Stimulated activated CD8-positive, alpha-beta memory T cell treated with anti-CD3 and anti-CD28 coated beads, Interleukin-4, amount 100 ng/mL, for 1 hour (primary cell): ENCODE measurements around the gene TASP1.
"Not testable (repeated sequence)": the region's sequence is repeated elsewhere in the genome, so short reads cannot be mapped to it uniquely, and the experiment has no call there.

Source experiments
- DNase-seq, 2 donors: peaks; one replicate each; pipeline ENCODE4 v3.0.0-alpha.2; 2020; ENCODE audit warnings: low read depth in 2 of 2, low spot score in 1 of 2

TASP1 gene

GRCh38 chr20:13403453-13403852, 235.3 kb downstream of the TASP1 start:
- DNase-seq, result no peak

DNA sequence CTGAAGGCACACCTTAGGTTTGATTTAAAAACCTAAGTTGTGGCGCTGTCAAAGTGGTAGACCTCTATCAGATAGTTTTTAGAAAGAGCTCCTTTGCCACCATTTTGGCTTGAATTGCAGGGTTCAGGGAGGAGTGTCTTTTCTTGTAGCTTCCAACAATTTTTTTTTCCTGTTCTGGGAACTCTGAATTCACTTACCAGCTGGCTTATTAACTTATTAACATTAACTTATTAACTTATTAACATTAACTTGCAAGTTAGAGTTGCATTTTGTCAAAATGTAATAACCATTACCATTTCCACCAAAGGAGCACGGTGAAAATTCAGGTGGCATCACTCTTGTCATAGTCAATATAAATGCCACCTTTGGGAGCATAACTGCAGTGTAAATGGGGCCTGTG, 235.7 kb downstream of the TASP1 start:
- DNase-seq, result no peak

DNA sequence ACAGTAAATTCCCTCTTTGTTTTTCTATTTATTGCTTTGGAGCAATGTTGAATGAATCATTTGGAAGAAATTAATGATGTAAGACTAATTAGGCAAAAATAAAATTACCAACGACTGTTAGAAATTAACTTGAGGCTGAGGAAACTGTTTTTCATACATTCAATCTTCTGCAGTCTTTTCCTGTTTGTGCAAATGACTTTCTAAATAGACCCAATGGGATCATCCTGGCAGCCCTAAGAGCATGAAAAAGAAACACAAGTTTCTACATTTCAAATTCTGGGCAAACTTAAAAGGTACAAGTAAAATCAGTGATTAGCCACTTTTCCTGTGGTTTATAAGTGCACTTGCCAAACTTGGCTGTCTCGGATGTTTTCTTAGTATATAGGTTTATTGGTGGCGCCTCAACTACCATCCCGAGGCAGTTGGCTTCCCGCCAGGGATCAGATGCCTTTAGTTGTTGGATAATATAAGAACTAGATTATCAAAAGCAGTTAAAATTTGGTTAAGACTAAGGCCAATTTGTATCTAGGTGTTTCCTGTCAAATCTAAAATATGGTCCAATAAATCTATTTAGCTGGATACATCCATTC, 236.5 kb downstream of the TASP1 start:
- no peak for DNase-seq

DNA sequence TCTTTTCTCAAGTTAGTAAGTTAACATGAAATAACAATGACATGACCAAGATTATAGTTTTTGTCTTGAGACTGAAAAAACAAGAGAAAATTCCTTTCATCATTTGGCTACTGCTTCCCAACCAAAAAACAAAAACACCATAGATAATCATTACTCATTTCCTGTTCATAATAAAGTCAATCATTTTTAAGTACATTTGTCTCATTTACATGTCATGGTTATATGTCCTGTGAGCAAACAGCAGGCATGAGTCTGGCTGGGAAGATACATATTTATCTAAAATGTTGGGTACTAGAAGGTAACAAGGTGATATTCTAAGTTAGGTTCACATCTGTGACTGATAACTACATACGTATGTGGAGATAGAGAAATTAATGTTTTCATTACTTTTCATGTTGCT, 237.1 kb downstream of the TASP1 start:
- DNase-seq, result no peak

DNA sequence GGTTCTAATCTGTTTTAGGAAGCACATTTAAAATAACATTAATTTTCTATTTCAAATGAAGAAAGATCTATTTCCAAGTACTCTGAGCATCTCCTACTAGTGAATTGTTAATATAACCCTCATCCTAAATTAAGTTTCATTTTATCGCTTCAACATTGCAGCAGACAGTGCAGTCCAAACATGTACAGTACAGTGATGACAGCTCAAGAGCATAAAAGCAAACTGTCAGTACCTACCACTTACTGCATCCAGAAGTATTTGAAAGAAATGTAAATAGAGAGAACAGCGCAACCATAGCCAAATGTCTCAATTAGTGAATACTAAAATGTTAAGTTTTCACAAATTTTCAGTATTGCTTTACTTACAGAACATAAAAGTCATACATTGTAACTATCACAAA, 238.3 kb downstream of the TASP1 start:
- DNase-seq, result no peak

DNA sequence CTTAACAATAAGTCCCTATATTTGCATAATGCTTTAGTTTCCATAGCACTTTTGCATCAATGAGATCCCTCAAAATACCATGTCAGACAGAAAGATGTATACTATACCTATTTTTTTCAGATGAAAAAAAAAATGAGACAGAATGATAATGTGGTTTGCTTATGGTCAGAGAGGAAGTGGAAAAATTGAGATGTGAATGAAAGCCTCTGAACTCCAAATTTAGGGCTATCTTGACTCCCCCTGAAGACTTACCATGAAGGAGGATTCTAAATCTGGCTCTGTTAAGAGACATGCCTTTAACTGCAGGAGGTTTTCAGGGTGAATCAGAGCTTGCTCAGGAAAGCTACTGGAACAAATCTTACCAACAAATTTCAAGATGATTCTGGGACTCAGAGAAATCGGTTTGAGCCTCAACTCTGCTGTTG, 241.4 kb downstream of the TASP1 start:
- no peak for DNase-seq

GRCh38 chr20:13396826-13397225, 241.9 kb downstream of the TASP1 start:
- DNase-seq, result no peak

DNA sequence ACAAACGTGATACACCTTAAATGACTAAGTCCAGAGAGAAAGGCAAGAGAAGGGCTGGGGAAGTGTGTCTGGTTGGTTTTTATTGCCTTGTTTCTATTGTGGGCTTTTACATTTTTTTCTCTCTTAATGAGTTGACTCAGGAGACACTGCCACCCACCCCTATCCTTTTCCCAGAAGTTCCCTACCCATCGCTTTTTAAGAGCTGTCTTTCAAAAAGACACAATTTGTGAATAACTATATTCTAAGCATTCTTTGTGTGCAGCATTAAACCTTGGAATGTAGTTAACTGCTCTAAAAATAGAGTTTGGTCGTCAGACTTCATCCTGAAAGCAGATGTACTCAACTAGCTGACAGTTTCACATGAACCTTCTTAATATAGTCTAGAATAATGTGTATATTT, 242.7 kb downstream of the TASP1 start:
- DNase-seq, result no peak

GRCh38 chr20:13395232-13395631, 243.5 kb downstream of the TASP1 start:
- no peak for DNase-seq

DNA sequence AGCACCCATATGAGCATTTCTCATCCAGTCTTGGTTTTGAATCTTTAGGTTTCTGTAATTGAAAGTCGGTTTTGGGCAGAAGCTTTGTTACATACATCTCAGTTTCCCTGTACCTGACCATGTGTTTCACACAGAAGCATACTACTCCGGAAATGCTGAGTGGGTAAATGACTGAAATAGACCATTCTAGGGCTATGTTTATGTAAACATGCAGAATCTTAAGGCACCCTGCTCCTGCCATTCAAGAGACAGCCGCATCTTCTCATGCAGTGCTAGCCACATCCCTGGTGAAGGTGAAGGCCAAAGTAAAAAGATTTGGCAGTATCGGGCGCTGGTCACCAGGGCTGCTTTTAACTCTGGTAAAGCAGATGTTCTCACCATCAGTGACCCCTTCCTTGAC, 246.3 kb downstream of the TASP1 start:
- DNase-seq, result no peak

- DNase-seq, result no peak
Measured at GRCh38 chr20:13389115-13389514, 249.6 kb downstream of the TASP1 start.

DNA sequence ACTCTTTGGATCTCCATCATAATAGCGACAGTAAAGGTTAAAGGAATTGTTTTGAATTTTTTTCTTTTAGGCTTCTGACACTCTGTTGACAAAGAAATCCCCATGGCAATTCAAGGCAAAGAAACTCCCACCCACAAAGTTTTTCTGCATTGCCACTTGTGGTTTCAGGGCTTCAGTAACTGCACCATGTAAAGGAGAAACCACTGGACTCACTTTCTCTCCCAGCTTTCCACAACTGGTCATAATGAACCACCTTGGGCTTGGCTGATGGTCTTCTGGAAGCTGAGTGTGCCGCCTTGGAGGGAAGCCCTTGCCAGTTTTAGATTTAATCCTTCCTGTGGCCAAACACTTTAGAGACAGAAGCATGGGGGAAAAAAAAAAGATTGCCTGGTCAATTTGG, 254.6 kb downstream of the TASP1 start:
- no peak for DNase-seq

GRCh38 chr20:13382786-13383185, 255.9 kb downstream of the TASP1 start:
- no peak for DNase-seq

- DNase-seq, result not testable (repeated sequence)
Measured at GRCh38 chr20:13380497-13381229, 258.1 kb downstream of the TASP1 start.

DNA sequence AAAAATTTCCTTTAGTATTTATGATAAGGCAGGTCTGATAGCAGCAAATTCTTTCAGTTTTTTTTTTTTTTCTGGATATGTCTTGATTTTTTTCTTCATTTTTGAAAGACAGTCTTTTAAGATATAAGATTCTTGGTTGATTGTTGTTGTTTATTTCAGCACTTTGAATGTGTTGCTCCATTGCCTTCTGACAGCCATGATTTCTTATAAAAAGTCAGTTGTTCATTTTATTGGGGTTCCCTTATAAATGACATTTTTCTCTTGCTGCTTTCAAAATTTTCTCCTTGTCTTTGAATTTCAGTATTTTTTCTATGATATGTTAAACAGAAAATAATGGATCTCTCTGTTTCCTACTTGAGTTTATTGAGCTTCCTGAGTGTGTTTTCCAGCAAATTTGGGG, 265.3 kb downstream of the TASP1 start:
- no peak for DNase-seq

DNA sequence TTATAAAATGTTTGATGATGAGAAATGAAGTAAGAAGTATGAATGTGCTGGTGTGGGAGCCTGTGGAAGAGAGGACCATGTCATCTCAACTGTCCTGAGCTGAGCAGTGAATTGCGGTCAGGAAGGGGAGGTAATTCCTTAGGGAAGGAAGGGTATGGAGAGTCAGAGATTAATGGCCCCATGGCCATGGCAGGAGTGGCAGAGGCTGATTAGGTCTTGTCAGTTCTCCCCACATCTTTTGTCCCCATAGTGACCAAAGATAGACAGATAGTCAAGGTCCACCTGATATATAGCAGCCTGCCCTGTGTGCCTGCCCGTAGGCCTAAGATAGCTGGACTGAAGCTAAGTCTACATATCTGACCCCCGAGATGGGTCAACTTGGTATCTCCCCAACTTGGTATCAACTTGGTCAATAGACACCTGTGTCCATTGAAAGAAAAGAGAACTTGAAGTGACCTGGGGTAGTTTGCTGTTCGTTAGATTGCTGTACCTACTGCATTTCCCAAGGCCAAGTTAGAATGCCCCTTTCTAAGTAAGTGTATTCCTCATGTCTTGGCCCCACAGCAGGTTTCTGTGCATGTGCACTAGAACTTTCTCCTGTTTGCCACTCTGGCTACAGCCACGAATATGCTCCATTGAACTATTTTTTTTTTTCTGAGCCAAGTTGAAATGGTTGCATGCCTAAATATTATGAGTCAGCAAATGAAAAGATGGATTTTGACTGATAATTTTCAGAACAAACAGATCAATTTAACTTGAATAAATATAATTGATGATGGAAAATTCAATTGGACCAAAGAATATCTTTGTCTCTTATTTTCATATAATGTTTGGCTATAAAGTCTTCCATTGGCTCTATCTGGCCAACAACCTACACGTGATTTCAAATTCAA, 274.2 kb downstream of the TASP1 start:
- no peak for DNase-seq

- no peak for DNase-seq
Measured at GRCh38 chr20:13363473-13363872, 275.3 kb downstream of the TASP1 start.

DNA sequence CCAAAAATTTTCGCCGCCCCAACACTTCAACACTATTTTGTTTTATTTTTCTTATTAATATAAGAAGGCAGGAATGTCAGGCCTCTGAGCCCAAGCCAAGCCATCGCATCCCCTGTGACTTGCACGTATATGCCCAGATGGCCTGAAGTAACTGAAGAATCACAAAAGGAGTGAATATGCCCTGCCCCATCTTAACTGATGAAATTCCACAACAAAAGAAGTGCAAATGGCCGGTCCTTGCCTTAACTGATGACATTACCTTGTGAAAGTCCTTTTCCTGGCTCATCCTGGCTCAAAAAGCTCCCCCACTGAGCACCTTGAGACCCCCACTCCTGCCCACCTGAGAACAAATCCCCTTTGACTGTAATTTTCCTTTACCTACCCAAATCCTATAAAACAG, 276.6 kb downstream of the TASP1 start:
- not testable (repeated sequence) for DNase-seq

GRCh38 chr20:13358936-13359335, 279.8 kb downstream of the TASP1 start:
- DNase-seq, result not testable (repeated sequence)

- DNase-seq, result not testable (repeated sequence)
Measured at GRCh38 chr20:13357782-13358181, 280.9 kb downstream of the TASP1 start.

- DNase-seq, result no peak
Measured at GRCh38 chr20:13356591-13356990, 282.1 kb downstream of the TASP1 start.

GRCh38 chr20:13355941-13356486, 282.7 kb downstream of the TASP1 start:
- no peak for DNase-seq
